ENCODE results near the gene CLVS2.

The CLVS2 gene

GRCh38 chr6:123009059-123009458, 13.0 kb downstream of the CLVS2 start:
- no peak for TF ChIP-seq NFIC (IDR thresholded peaks at IDR 0.05)
- TF ChIP-seq FOXM1 (IDR thresholded peaks at IDR 0.05; ENCODE audit: borderline replicate concordance, low read depth): no peak
- TF ChIP-seq MAX (IDR thresholded peaks at IDR 0.05): no peak
- no peak for TF ChIP-seq TAF1 (IDR thresholded peaks at IDR 0.05; ENCODE audit: low read depth)
- no peak for TF ChIP-seq CEBPB (IDR thresholded peaks at IDR 0.05)
- no peak for TF ChIP-seq REST (IDR thresholded peaks at IDR 0.05; ENCODE audit: low read depth)

GRCh38 chr6:123014835-123015234, 18.8 kb downstream of the CLVS2 start:
- TF ChIP-seq NFIC (IDR thresholded peaks at IDR 0.05): no peak
- no peak for TF ChIP-seq USF1 (IDR thresholded peaks at IDR 0.05)
- TF ChIP-seq CREB1 (IDR thresholded peaks at IDR 0.05; ENCODE audit: low read depth): no peak
- TF ChIP-seq TCF12 (IDR thresholded peaks at IDR 0.05; ENCODE audit: low read depth): no peak
- TF ChIP-seq EP300 (IDR thresholded peaks at IDR 0.05; ENCODE audit: borderline replicate concordance): no peak
- no peak for TF ChIP-seq FOXM1 (IDR thresholded peaks at IDR 0.05; ENCODE audit: borderline replicate concordance, low read depth)
- TF ChIP-seq RAD21 (IDR thresholded peaks at IDR 0.05; ENCODE audit: low read depth): no peak
- no peak for TF ChIP-seq TEAD4 (IDR thresholded peaks at IDR 0.05)
- no peak for TF ChIP-seq CEBPB (IDR thresholded peaks at IDR 0.05)
- TF ChIP-seq YY1 (IDR thresholded peaks at IDR 0.05; ENCODE audit: low read depth): no peak
- no peak for TF ChIP-seq MAX (IDR thresholded peaks at IDR 0.05)
- TF ChIP-seq REST (IDR thresholded peaks at IDR 0.05; ENCODE audit: low read depth): no peak
- no peak for TF ChIP-seq ZBTB7A (IDR thresholded peaks at IDR 0.05; ENCODE audit: low read depth)
- no peak for TF ChIP-seq TAF1 (IDR thresholded peaks at IDR 0.05; ENCODE audit: low read depth)
- no peak for TF ChIP-seq EGR1 (IDR thresholded peaks at IDR 0.05)

GRCh38 chr6:123016431-123017103, 20.5 kb downstream of the CLVS2 start:
- no peak for TF ChIP-seq CREB1 (IDR thresholded peaks at IDR 0.05; ENCODE audit: low read depth)
- no peak for TF ChIP-seq ZBTB7A (IDR thresholded peaks at IDR 0.05; ENCODE audit: low read depth)
- no peak for TF ChIP-seq YY1 (IDR thresholded peaks at IDR 0.05; ENCODE audit: low read depth)

- TF ChIP-seq REST (IDR thresholded peaks at IDR 0.05; ENCODE audit: low read depth): no peak
- no peak for TF ChIP-seq NFIC (IDR thresholded peaks at IDR 0.05)
- no peak for TF ChIP-seq TEAD4 (IDR thresholded peaks at IDR 0.05)
- TF ChIP-seq TAF1 (IDR thresholded peaks at IDR 0.05; ENCODE audit: low read depth): no peak
- no peak for TF ChIP-seq CREB1 (IDR thresholded peaks at IDR 0.05; ENCODE audit: low read depth)
- no peak for TF ChIP-seq EP300 (IDR thresholded peaks at IDR 0.05; ENCODE audit: borderline replicate concordance)
- TF ChIP-seq EGR1 (IDR thresholded peaks at IDR 0.05): no peak
- TF ChIP-seq CEBPB (IDR thresholded peaks at IDR 0.05): no peak
- TF ChIP-seq FOXM1 (IDR thresholded peaks at IDR 0.05; ENCODE audit: borderline replicate concordance, low read depth): no peak
- TF ChIP-seq MAX (IDR thresholded peaks at IDR 0.05): no peak
- TF ChIP-seq RAD21 (IDR thresholded peaks at IDR 0.05; ENCODE audit: low read depth): no peak
- TF ChIP-seq ZBTB7A (IDR thresholded peaks at IDR 0.05; ENCODE audit: low read depth): no peak
- no peak for TF ChIP-seq YY1 (IDR thresholded peaks at IDR 0.05; ENCODE audit: low read depth)
- TF ChIP-seq USF1 (IDR thresholded peaks at IDR 0.05): no peak
- no peak for TF ChIP-seq TCF12 (IDR thresholded peaks at IDR 0.05; ENCODE audit: low read depth)
Measured at GRCh38 chr6:123017104-123017682, 21.2 kb downstream of the CLVS2 start.

Measured in Ishikawa (cell line).